Activated B cell treated with CpG ODN at 0.5 μM for 24 hours (primary cell): ENCODE measurements around the gene CMTR1. TPM values are rescaled to one million over a fixed set of nuclear protein-coding genes. Genes with fewer than 3 reads are reported as not detected.

ENCODE experiments used
- ATAC-seq: fragments of 200-7000 bp; cut with Tn5 transposase; one replicate; pipeline ENCODE4 v1.10.0; 2021; ENCODE audit warnings: low read depth, mild to moderate bottlenecking, moderate library complexity
- CTCF ChIA-PET: fragments of 350-600 bp; sonication (Branson Sonifier 250); formaldehyde crosslinking; loops from one replicate; lab custom pipeline; 2021; ENCODE audit warnings: antibody characterized with exemption; lab: Charles Lee
- POLR2A ChIA-PET: fragments of 350-600 bp; sonication (Branson Sonifier 250); formaldehyde crosslinking; loops from one replicate; lab custom pipeline; 2021; ENCODE audit warnings: antibody characterized with exemption; lab: Charles Lee
- DNase-seq: peaks from one replicate; pipeline ENCODE4 v3.0.0; 2022
- H3K27ac Mint-ChIP-seq: one replicate; pipeline ENCODE4 v1.8.0; 2020; ENCODE audit warnings: mixed read lengths
- H3K27me3 Mint-ChIP-seq: one replicate; pipeline ENCODE4 v1.8.0; 2021; ENCODE audit warnings: mixed read lengths
- H3K36me3 Mint-ChIP-seq: one replicate; pipeline ENCODE4 v1.8.0; 2021; ENCODE audit warnings: low read depth, mixed read lengths
- H3K4me1 Mint-ChIP-seq: one replicate; pipeline ENCODE4 v1.8.0; 2021; ENCODE audit warnings: mixed read lengths
- H3K4me3 Mint-ChIP-seq: one replicate; pipeline ENCODE4 v1.8.0; 2020; ENCODE audit warnings: mild to moderate bottlenecking, mixed read lengths
- H3K9me3 Mint-ChIP-seq: one replicate; pipeline ENCODE4 v1.8.0; 2020; ENCODE audit warnings: mixed read lengths
- intact Hi-C: fragments of 100-400 bp; cut with micrococcal nuclease; formaldehyde crosslinking; loops from one replicate; pipeline ENCODE4 v1.15.1; 2024
- total RNA-seq: library from RNA; stranded (reverse); gene quantifications from 2 replicates; pipeline ENCODE4 v1.2.3, GENCODE V29; 2022
- TF ChIP-seq, protein P1 (sequence below): fragments of 200-600 bp; IDR thresholded peaks from one replicate; pipeline ENCODE4 v1.8.0; 2022; ENCODE audit warnings: antibody characterized with exemption, mild to moderate bottlenecking

CMTR1 gene
- total RNA-seq, 1 donor from 2014 or later, result 65.7 TPM

- intact Hi-C loops, result no loop called here
- Mint-ChIP-seq H3K4me1 (no peaks in the 10 kb centered on the region), H3K4me3 (no peak overlapping the region), H3K36me3 (no peaks in the 10 kb centered on the region), H3K27ac (no peak overlapping the region), H3K27me3 (peaks cover 2% of the 10 kb centered on the region), H3K9me3 (no peaks in the 10 kb centered on the region)
- no peak for DNase-seq
- TF ChIP-seq, protein P1, sequence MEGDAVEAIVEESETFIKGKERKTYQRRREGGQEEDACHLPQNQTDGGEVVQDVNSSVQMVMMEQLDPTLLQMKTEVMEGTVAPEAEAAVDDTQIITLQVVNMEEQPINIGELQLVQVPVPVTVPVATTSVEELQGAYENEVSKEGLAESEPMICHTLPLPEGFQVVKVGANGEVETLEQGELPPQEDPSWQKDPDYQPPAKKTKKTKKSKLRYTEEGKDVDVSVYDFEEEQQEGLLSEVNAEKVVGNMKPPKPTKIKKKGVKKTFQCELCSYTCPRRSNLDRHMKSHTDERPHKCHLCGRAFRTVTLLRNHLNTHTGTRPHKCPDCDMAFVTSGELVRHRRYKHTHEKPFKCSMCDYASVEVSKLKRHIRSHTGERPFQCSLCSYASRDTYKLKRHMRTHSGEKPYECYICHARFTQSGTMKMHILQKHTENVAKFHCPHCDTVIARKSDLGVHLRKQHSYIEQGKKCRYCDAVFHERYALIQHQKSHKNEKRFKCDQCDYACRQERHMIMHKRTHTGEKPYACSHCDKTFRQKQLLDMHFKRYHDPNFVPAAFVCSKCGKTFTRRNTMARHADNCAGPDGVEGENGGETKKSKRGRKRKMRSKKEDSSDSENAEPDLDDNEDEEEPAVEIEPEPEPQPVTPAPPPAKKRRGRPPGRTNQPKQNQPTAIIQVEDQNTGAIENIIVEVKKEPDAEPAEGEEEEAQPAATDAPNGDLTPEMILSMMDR, result no peak
- CTCF ChIA-PET, result no interaction called here
- POLR2A ChIA-PET, result no interaction called here
- ATAC-seq, result no peak
Observed at GRCh38 chr6:37406726-37407341, 26.2 kb upstream of the CMTR1 start.

- no peak overlapping the region for H3K27ac Mint-ChIP-seq
- DNase-seq (no peak), ATAC-seq (no peak)
- ChIA-PET CTCF (no interaction called here), POLR2A (no interaction called here)
- H3K4me1 Mint-ChIP-seq, result no peaks in the 10 kb centered on the region
- H3K9me3 Mint-ChIP-seq, result no peaks in the 10 kb centered on the region
- TF ChIP-seq, protein P1, result no peak
- intact Hi-C loops, result no loop called here
- peaks cover 2% of the 10 kb centered on the region for H3K27me3 Mint-ChIP-seq
- H3K4me3 Mint-ChIP-seq, result no peak overlapping the region
- H3K36me3 Mint-ChIP-seq, result no peaks in the 10 kb centered on the region
Observed at GRCh38 chr6:37407948-37408347, 25.1 kb upstream of the CMTR1 start.

DNA sequence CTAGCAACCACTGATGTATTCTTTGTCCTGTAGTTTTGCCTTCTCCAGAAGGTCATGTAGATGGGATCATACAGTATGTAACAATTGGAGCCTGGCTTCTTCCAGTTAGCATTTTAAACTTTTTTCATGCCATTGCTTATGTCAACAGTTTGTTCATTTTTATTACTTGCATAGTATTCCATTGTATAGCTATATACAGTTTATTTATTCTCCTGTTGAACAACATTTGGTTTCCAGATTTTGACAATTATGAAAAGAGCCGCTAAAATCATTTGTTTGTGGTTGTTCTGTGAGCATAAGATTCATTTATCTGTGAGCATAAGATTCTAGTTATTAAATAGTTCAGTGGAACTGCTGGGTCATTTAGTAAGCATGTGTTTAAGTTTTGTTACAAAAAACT, 23.5 kb upstream of the CMTR1 start:
- H3K27me3 Mint-ChIP-seq, result peaks cover 2% of the 10 kb centered on the region
- DNase-seq, result no peak
- ATAC-seq, result no peak
- H3K4me1 Mint-ChIP-seq, result no peaks in the 10 kb centered on the region
- CTCF ChIA-PET, result no interaction called here
- POLR2A ChIA-PET, result no interaction called here
- intact Hi-C loops, result no loop called here
- H3K27ac Mint-ChIP-seq, result no peak overlapping the region
- H3K4me3 Mint-ChIP-seq, result no peak overlapping the region
- TF ChIP-seq, protein P1, result no peak
- H3K36me3 Mint-ChIP-seq, result no peaks in the 10 kb centered on the region
- H3K9me3 Mint-ChIP-seq, result no peaks in the 10 kb centered on the region

GRCh38 chr6:37417393-37417792, 15.6 kb upstream of the CMTR1 start:
- CTCF ChIA-PET, result no interaction called here

DNA sequence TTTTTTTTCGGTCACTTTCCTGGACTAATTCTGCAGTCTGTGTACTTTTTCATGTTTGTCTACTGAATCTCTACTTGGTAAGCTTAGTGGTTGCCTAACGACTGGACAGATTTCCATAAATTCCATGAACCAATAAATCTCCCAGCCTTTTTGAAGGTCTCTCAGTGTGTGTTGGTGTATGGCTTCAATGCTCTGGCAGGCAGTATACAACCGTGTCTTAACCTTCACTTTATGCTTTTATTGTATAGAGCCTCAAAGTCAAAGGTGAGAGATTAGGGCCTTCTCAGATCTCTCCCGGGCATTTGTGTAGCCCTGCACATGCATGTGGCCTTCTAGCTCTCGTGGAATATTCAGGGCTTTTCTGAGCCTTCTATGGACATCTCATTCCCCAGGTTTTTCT, 14.3 kb upstream of the CMTR1 start:
- intact Hi-C loops, result no loop called here
- H3K27ac Mint-ChIP-seq, result no peak overlapping the region
- H3K4me1 Mint-ChIP-seq, result no peaks in the 10 kb centered on the region
- DNase-seq (no peak), ATAC-seq (no peak)
- H3K27me3 Mint-ChIP-seq, result no peaks in the 10 kb centered on the region
- ChIA-PET CTCF (no interaction called here), POLR2A (no interaction called here)
- TF ChIP-seq, protein P1, result no peak
- H3K36me3 Mint-ChIP-seq, result no peaks in the 10 kb centered on the region
- peaks cover 2% of the 10 kb centered on the region for H3K9me3 Mint-ChIP-seq
- H3K4me3 Mint-ChIP-seq, result no peak overlapping the region

More at GRCh38 chr6:37417393-37417792, 15.6 kb upstream of the CMTR1 start:
- Mint-ChIP-seq H3K4me1 (no peaks in the 10 kb centered on the region), H3K36me3 (no peaks in the 10 kb centered on the region), H3K9me3 (peaks cover 2% of the 10 kb centered on the region), H3K4me3 (no peak overlapping the region), H3K27me3 (no peaks in the 10 kb centered on the region), H3K27ac (no peak overlapping the region)
- intact Hi-C loops, result no loop called here
- DNase-seq (no peak), ATAC-seq (no peak)
- TF ChIP-seq, protein P1, result no peak
- POLR2A ChIA-PET, result no interaction called here
